Heart right ventricle (tissue), 16 donors: ENCODE data around the gene DOCK3. TPM values are rescaled to one million over a fixed set of nuclear protein-coding genes. Genes with fewer than 3 reads are reported as not detected.

ENCODE experiments used
- ATAC-seq, 8 donors: fragments of 200-7000 bp; cut with Tn5 transposase; one replicate each; pipeline ENCODE4 v1.9.1; 2020; ENCODE audit warnings: mild to moderate bottlenecking in 8 of 8, moderate library complexity in 8 of 8, moderate number of reproducible peaks in 1 of 8
- DNase-seq, 2 donors: peaks; one replicate each; pipeline ENCODE4 v3.0.0-alpha.2; 2020
- H3K27ac ChIP-seq, 10 donors: fragments of 200-600 bp; sonication (generic) in 2 of 10; one replicate each; pipeline versions ENCODE4 v1.5.0 to v1.8.0; 2020 to 2022; ENCODE audit warnings: mild to moderate bottlenecking in 3 of 10
- H3K27me3 ChIP-seq, 7 donors: fragments of 200-600 bp; one replicate each; pipeline ENCODE4 v1.8.0; 2021 to 2022; ENCODE audit warnings: mild to moderate bottlenecking in 2 of 7
- H3K36me3 ChIP-seq, 9 donors: fragments of 200-600 bp; sonication (generic) in 1 of 9; one replicate each; pipeline versions ENCODE4 v1.5.0 to v1.8.0; 2020 to 2022; ENCODE audit warnings: mild to moderate bottlenecking in 2 of 9
- H3K4me1 ChIP-seq, 9 donors: fragments of 200-600 bp; sonication (generic) in 1 of 9; one replicate each; pipeline versions ENCODE4 v1.5.0 to v1.8.0; 2020 to 2022; ENCODE audit warnings: mild to moderate bottlenecking in 4 of 9
- H3K4me3 ChIP-seq, 10 donors: fragments of 200-600 bp; sonication (generic) in 2 of 10; one replicate each; pipeline versions ENCODE4 v1.5.0 to v1.8.0; 2020 to 2022; ENCODE audit warnings: mild to moderate bottlenecking in 7 of 10, moderate library complexity in 2 of 10
- H3K9me3 ChIP-seq, 11 donors: fragments of 200-600 bp in 10 of 11; sonication (generic) in 2 of 11; one replicate each; pipeline versions ENCODE4 v1.5.0 to v1.8.0; 2013 to 2022; ENCODE audit warnings: mild to moderate bottlenecking in 2 of 11, control low read depth in 1 of 11, moderate library complexity in 1 of 11
- WGBS, 2 donors: extraction: QIAGEN DNeasy Blood & Tissue Kit; methylation state at CpG; one replicate each; pipeline ENCODE4 v1.1.7; 2013; ENCODE audit warnings: inconsistent platforms in 1 of 2; 5-methylcytosine and 5-hydroxymethylcytosine counted together
- intact Hi-C, 10 donors: fragments of 100-400 bp; cut with DNase I; formaldehyde crosslinking; loops; one replicate each; pipeline versions ENCODE4 v1.11.1 to v1.14.2; 2022
- polyA plus RNA-seq, 2 donors: library from polyadenylated mRNA; stranded (reverse); fragments of 200-250 nt; gene quantifications; one replicate each; pipeline ENCODE4 v1.2.3, GENCODE V29; 2013
- total RNA-seq, 10 donors: library from RNA; stranded (reverse); fragmentation: NEBNext Ultra II Directional in 3 of 10; extraction: Animal tissue kit (Norgen Biotek cat#: 25700) in 3 of 10; gene quantifications; one replicate each; pipeline versions ENCODE4 v1.2.1 to v1.2.4, GENCODE V29; 2021 to 2023
- TF ChIP-seq, protein P1 (sequence below), 9 donors: fragments of 200-600 bp; sonication (generic) in 2 of 9; IDR thresholded peaks; one replicate each; pipeline versions ENCODE4 v1.5.0 to v1.8.0; 2021 to 2022; ENCODE audit warnings: antibody characterized with exemption in 9 of 9, mild to moderate bottlenecking in 5 of 9, moderate library complexity in 1 of 9
- donor health status: Arrhythmogenic right ventricular cardiomyopathy.
- donor health status: ischemic (EF 13 %, LVEDD 7.1; RV severe dilation, severe dysfunction).
- donor health status: healthy with polysubstance abuse.
- donor health status: DM: no; HTN: yes; CAD: no.
- donor health status: DM: no; HTN: no; CAD: no.
- donor health status: ischemic (EF 25% LVEDD 6.9; RV normal size, moderate dysfunction).
- donor health status: ischemic (EF 25% LVEDD 5.7; RV mildly dilated, moderate dysfunction).
- donor health status: healthy.
- donor health status: DM: yes; HTN: yes; CAD: no.
- donor health status: Ischemic cardiomyopathy.
- donor health status: ischemic (EF 35%, LVEDD 5.7; RV mildly dilated, moderate dysfunction).
- donor health status: nonischemic (EF 11% LVEDD 7.7; RV severe dilation, severe dysfunction).
- donor health status: DM: yes; HTN: yes; CAD: no.
- donor health status: PGD.
- donor health status: ischemic (EF 29% LVEDD 5.4; RV normal size, mild dysfunction).
- donor health status: nonischemic (EF 23%, LVEDD 6.1; RV moderate dilation, normal function).

The DOCK3 gene
- total and polyA plus RNA-seq, 12 donors = 1.2 to 6.6 (median 4.7) TPM

- H3K27ac ChIP-seq = no peak overlapping the region
- intact Hi-C loops = no loop called here
- no peak for ATAC-seq
- peaks cover 0 to 4% (median 0%) of the 10 kb centered on the region in 9 donors for H3K4me1 ChIP-seq
- H3K27me3 ChIP-seq = no peaks in the 10 kb centered on the region
- no peaks in the 10 kb centered on the region for H3K9me3 ChIP-seq
- 45 to 48% methylated on average over 3 of the region's 3 CpGs for WGBS, 2 donors
- DNase-seq = no peak
- H3K36me3 ChIP-seq = no peaks in the 10 kb centered on the region
- TF ChIP-seq, protein P1, sequence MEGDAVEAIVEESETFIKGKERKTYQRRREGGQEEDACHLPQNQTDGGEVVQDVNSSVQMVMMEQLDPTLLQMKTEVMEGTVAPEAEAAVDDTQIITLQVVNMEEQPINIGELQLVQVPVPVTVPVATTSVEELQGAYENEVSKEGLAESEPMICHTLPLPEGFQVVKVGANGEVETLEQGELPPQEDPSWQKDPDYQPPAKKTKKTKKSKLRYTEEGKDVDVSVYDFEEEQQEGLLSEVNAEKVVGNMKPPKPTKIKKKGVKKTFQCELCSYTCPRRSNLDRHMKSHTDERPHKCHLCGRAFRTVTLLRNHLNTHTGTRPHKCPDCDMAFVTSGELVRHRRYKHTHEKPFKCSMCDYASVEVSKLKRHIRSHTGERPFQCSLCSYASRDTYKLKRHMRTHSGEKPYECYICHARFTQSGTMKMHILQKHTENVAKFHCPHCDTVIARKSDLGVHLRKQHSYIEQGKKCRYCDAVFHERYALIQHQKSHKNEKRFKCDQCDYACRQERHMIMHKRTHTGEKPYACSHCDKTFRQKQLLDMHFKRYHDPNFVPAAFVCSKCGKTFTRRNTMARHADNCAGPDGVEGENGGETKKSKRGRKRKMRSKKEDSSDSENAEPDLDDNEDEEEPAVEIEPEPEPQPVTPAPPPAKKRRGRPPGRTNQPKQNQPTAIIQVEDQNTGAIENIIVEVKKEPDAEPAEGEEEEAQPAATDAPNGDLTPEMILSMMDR (IDR thresholded peaks at IDR 0.05) = no peak
- H3K4me3 ChIP-seq = no peak overlapping the region
These were observed 142.2 kb downstream of the DOCK3 start for GRCh38 chr3:50816894-50817293.

GRCh38 chr3:50817756-50818529 is 143.2 kb downstream of the DOCK3 start:
- ATAC-seq (no peak), DNase-seq (no peak)
- WGBS, 2 donors = 36 to 37% methylated on average over 3 of the region's 3 CpGs
- TF ChIP-seq, protein P1 (IDR thresholded peaks at IDR 0.05) = no peak
- no peak overlapping the region for H3K27ac ChIP-seq
- no peaks in the 10 kb centered on the region for H3K36me3 ChIP-seq
- H3K9me3 ChIP-seq = no peaks in the 10 kb centered on the region
- peaks cover 0 to 4% (median 0%) of the 10 kb centered on the region in 9 donors for H3K4me1 ChIP-seq
- intact Hi-C loops = no loop called here
- H3K4me3 ChIP-seq = no peak overlapping the region
- H3K27me3 ChIP-seq = no peaks in the 10 kb centered on the region

- TF ChIP-seq, protein P1 (IDR thresholded peaks at IDR 0.05) = no peak
- H3K27ac ChIP-seq = no peak overlapping the region
- no peaks in the 10 kb centered on the region for H3K27me3 ChIP-seq
- 91 to 97% methylated on average over 5 of the region's 5 CpGs for WGBS, 2 donors
- H3K36me3 ChIP-seq = no peaks in the 10 kb centered on the region
- intact Hi-C loops = no loop called here
- H3K4me1 ChIP-seq = peaks cover 0 to 4% (median 0%) of the 10 kb centered on the region in 9 donors
- ATAC-seq (no peak), DNase-seq (no peak)
- no peak overlapping the region for H3K4me3 ChIP-seq
- H3K9me3 ChIP-seq = no peaks in the 10 kb centered on the region
These were observed 145.2 kb downstream of the DOCK3 start for GRCh38 chr3:50819882-50820281.

- no peak overlapping the region for H3K27ac ChIP-seq
- no peaks in the 10 kb centered on the region for H3K9me3 ChIP-seq
- DNase-seq (no peak), ATAC-seq (no peak)
- TF ChIP-seq, protein P1 (IDR thresholded peaks at IDR 0.05) = no peak
- no peaks in the 10 kb centered on the region for H3K4me1 ChIP-seq
- intact Hi-C loops = no loop called here
- WGBS, 2 donors = 68 to 76% methylated on average over 1 of the region's 1 CpG
- H3K4me3 ChIP-seq = no peak overlapping the region
- no peaks in the 10 kb centered on the region for H3K27me3 ChIP-seq
- no peaks in the 10 kb centered on the region for H3K36me3 ChIP-seq
These were observed 151.1 kb downstream of the DOCK3 start for GRCh38 chr3:50825841-50826240.
